Posterior vena cava (tissue), 2 donors: ENCODE measurements around the gene SEMA6A. TPM values are rescaled to one million over a fixed set of nuclear protein-coding genes. Genes with fewer than 3 reads are reported as not detected.
"Not testable (repeated sequence)": the region's sequence is repeated elsewhere in the genome, so short reads cannot be mapped to it uniquely, and the experiment has no call there.

ENCODE experiments used
- DNase-seq: peaks from one replicate; pipeline ENCODE4 v3.0.0-alpha.2; 2020; ENCODE audit warnings: low spot score
- intact Hi-C, 2 donors: fragments of 100-400 bp; cut with DNase I; formaldehyde crosslinking; loops; one replicate each; pipeline versions ENCODE4 v1.14.1 to v1.14.2; 2022 to 2023
- total RNA-seq, 2 donors: library from RNA; stranded (reverse); fragmentation: NEBNext Ultra II Directional; extraction: Animal tissue kit (Norgen Biotek cat#: 25700); gene quantifications; one replicate each; pipeline ENCODE4 v1.2.1, GENCODE V29; 2021
- donor health status: DM: yes; HTN: yes; CAD: no.
- donor health status: DM: yes; HTN: yes; CAD: no.

The SEMA6A gene
- total RNA-seq, 2 donors from 2014 or later, result 18.6 to 24.9 TPM

- no peak for DNase-seq
- intact Hi-C loops, result no loop called here
These were observed 14.9 kb downstream of the SEMA6A start for GRCh38 chr5:116559673-116560164.

GRCh38 chr5:116559239-116559638, 15.4 kb downstream of the SEMA6A start:
- no peak for DNase-seq
- intact Hi-C loops, result no loop called here

- intact Hi-C loops, result no loop called here
- no peak for DNase-seq
These were observed 16.9 kb downstream of the SEMA6A start for GRCh38 chr5:116557669-116558271.

GRCh38 chr5:116554764-116555163, 19.9 kb downstream of the SEMA6A start:
- no peak for DNase-seq
- intact Hi-C loops, result no loop called here

- no peak for DNase-seq
- intact Hi-C loops, result no loop called here
These were observed 21.3 kb downstream of the SEMA6A start for GRCh38 chr5:116553366-116553765.

GRCh38 chr5:116550082-116550481, 24.5 kb downstream of the SEMA6A start:
- intact Hi-C loops, result no loop called here

GRCh38 chr5:116546743-116547124, 27.9 kb downstream of the SEMA6A start:
- intact Hi-C loops, result no loop called here
- no peak for DNase-seq

More at GRCh38 chr5:116550082-116550481, 24.5 kb downstream of the SEMA6A start:
- no peak for DNase-seq

- intact Hi-C loops, result no loop called here
- DNase-seq, result no peak
These were observed 28.4 kb downstream of the SEMA6A start for GRCh38 chr5:116546033-116546742.

- DNase-seq, intact Hi-C loops: not testable (repeated sequence)
These were observed 29.2 kb downstream of the SEMA6A start for GRCh38 chr5:116545465-116545864.

- intact Hi-C loops, result no loop called here
- no peak for DNase-seq
These were observed 29.9 kb downstream of the SEMA6A start for GRCh38 chr5:116544531-116545241.

- intact Hi-C loops, result no loop called here
- DNase-seq, result no peak
These were observed 31.1 kb downstream of the SEMA6A start for GRCh38 chr5:116543501-116543900.

- DNase-seq, result no peak
- intact Hi-C loops, result no loop called here
These were observed 32.0 kb downstream of the SEMA6A start for GRCh38 chr5:116542619-116543018.

- intact Hi-C loops, result no loop called here
- no peak for DNase-seq
These were observed 35.4 kb downstream of the SEMA6A start for GRCh38 chr5:116539222-116539621.

GRCh38 chr5:116536316-116537083, 38.1 kb downstream of the SEMA6A start:
- DNase-seq, result no peak
- intact Hi-C loops, result no loop called here

GRCh38 chr5:116534964-116535651, 39.5 kb downstream of the SEMA6A start:
- intact Hi-C loops, result no loop called here
- no peak for DNase-seq

- intact Hi-C loops, result no loop called here
These were observed 41.7 kb downstream of the SEMA6A start for GRCh38 chr5:116532762-116533525.

GRCh38 chr5:116531635-116532034, 43.0 kb downstream of the SEMA6A start:
- intact Hi-C loops, result no loop called here
- no peak for DNase-seq

More at GRCh38 chr5:116532762-116533525, 41.7 kb downstream of the SEMA6A start:
- no peak for DNase-seq

- no peak for DNase-seq
- intact Hi-C loops, result no loop called here
These were observed 43.5 kb downstream of the SEMA6A start for GRCh38 chr5:116531117-116531516.
